HG02885 (cell line): ENCODE data around the gene DYNLL1.

Experiments
- ATAC-seq: cut with Tn5 transposase; IDR thresholded peaks from one replicate; pipeline ENCODE4 v1.9.1; 2021; ENCODE audit warnings: mild to moderate bottlenecking; ENCODE audit not compliant: unreplicated experiment, poor library complexity

The DYNLL1 gene

DNA sequence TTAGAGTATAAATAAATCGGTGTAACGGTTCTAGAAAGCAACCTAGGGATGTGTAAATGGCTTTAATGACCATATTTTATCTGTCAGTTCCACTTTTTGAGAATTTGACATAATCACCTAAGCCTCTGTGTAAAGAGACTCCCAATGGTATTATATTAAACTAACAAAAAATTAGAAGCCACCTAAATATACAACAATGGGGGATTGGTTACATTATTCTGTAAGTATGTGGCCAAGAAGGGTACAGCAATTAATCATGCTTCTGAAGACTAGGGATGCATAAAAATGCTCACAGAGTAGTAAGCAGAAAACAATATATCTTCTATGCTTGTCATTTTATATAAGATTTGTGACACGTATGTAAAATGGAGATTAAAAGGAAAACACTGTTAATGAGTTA, 48.8 kb downstream of the DYNLL1 start:
- ATAC-seq: no peak

- ATAC-seq: no peak
These were observed 50.1 kb downstream of the DYNLL1 start for GRCh38 chr12:120546050-120546386.
